HFF-Myc (cell line): ENCODE results near the gene SNCG.
"Not testable (repeated sequence)": the region's sequence is repeated elsewhere in the genome, so short reads cannot be mapped to it uniquely, and the experiment has no call there.

Experiments
- DNase-seq: peaks from one replicate; pipeline ENCODE4 v3.0.0-alpha.2; 2011; ENCODE audit warnings: low read depth; ENCODE audit errors: extremely low read depth
- H3K4me3 ChIP-seq: replicated peaks from 2 replicates; pipeline ENCODE4 v1.5.1; 2011; ENCODE audit warnings: low read depth, mild to moderate bottlenecking, control low read depth, low read length
- TF ChIP-seq, protein P1 (sequence below): IDR thresholded peaks from 2 replicates; pipeline ENCODE4 v1.5.1; 2012; ENCODE audit warnings: mild to moderate bottlenecking, low read depth, low read length, control low read depth; ENCODE audit errors: missing control alignments

The SNCG gene

DNA sequence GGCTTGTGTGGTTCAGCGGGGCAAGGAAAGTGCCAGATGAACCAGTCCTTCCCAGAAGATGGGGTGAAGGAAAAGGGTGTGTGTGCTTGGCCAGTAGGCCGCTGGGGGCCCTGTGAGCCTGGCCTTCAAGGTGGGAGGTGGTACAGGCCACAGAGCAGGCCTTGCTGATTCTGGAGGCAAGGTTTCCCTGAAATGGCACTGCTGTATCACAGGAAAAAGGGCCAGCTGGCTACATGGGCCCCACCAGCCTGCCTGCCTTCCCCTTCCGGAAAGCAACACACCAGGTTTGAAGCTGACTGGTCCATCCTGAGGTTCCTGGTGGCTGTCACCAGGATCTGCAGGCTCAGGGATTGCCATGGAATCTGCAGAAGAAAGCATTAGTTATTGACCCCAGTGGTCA, 13.5 kb upstream of the SNCG start:
- no peak overlapping the region for H3K4me3 ChIP-seq
- TF ChIP-seq, protein P1, sequence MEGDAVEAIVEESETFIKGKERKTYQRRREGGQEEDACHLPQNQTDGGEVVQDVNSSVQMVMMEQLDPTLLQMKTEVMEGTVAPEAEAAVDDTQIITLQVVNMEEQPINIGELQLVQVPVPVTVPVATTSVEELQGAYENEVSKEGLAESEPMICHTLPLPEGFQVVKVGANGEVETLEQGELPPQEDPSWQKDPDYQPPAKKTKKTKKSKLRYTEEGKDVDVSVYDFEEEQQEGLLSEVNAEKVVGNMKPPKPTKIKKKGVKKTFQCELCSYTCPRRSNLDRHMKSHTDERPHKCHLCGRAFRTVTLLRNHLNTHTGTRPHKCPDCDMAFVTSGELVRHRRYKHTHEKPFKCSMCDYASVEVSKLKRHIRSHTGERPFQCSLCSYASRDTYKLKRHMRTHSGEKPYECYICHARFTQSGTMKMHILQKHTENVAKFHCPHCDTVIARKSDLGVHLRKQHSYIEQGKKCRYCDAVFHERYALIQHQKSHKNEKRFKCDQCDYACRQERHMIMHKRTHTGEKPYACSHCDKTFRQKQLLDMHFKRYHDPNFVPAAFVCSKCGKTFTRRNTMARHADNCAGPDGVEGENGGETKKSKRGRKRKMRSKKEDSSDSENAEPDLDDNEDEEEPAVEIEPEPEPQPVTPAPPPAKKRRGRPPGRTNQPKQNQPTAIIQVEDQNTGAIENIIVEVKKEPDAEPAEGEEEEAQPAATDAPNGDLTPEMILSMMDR = no peak
- DNase-seq = no peak

DNA sequence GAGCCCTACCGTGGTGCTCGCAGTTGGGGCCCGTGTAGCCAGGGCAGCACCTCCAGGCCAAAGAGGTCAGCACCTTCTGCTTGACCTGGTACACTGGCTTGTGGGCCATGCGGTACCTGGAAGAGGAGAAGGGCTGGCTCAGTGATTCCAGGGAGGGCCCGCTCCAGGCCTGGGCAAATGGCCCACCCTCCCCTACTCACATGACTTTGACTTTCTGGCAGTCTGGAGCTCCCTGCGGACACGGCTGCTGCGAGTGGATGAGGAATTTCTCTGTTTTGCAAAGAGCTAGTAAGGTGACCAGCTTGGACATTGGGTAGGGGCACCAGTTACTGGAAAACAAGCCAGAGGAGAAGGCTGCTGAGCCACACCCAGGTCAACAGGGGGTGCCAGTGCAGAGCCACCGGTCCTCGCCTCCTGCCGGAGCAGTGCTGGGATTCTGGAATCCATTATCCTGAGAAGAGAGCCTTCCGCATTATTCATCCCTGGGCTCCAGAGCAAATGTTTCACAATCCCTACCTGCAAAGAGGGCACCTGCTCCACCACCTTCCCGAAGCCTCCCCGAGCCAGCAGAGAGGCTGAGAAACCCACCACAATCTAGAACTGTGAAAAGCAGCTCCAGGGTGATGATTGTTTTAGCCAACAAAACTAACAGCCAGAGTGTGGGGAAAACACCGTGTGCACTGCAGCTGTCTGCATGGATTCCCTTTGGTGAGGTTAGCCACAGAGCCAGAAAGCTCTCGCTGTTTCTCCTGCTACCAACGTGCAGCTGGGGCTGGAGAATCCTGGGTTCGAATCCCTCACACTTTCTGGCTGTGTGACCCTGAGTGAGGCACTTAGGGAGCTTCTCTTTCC, 12.8 kb upstream of the SNCG start:
- DNase-seq = no peak
- H3K4me3 ChIP-seq = no peak overlapping the region
- TF ChIP-seq, protein P1 = peak; percentile 54

DNA sequence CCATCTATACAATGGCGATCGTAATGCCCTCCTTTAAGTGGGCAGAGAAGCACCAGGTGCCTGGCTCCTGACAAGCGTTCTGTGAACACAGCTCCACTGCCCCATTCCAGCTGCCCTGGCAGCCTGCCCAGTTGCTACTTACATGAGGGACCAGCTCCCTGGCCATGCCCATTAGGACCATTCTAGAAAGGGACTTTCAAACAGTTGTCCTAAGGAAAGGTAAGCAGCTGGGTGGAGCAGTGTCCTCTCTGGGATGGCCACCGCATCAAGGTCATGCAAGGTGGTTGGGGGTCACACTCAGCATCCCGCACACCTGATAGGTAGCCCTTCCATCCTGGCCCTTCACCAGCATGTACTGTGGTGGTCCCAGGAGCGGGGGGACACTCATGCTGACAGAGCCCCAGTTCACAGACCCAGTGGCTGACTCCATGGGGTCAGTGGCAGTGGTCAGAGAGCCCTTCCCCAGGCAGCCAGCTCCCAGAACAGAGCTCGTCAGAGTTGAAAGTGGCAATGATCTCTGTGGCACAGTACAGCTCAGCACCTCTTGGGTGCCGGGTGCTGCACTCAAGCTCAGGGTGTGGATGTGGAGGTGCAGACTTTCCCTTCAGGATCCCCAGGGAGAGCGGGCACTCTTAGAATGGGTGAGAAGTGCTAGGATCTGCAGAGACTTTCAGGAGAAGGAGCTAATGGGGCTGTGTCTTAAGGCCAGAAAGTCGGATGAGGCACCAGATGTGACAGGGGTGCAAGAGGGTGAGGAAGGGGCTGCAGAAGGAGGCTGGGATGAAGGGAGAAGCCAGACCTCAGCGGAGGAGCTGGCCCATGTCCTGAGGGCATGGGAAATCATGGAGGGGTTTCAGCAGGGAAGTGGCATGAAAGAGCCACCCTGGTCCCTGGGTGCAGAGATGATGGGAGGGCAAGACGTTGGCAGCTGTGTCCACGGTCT, 11.9 kb upstream of the SNCG start:
- H3K4me3 ChIP-seq = no peak overlapping the region
- TF ChIP-seq, protein P1 = no peak
- no peak for DNase-seq

DNA sequence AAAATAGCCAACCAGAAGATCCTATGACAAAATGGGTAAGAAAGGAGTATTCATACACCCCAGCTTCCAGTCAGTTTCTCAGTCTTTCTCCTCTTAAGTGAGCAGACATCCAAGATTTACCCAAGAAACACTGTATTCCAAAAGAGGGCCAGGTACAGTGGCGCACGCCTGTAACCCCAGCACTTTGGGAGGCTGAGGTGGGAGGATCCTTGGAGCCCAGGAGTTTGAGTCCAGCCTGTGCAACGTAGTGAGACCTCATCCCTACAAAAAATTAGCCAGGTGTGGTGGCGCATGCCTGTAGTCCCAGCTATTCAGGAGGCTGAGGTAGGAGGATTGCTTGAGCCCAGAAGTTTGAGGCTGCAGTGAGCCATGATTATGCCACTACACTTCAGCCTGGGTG, 10.6 kb upstream of the SNCG start:
- H3K4me3 ChIP-seq, DNase-seq: not testable (repeated sequence)

GRCh38 chr10:86950349-86950748, 8.1 kb upstream of the SNCG start:
- no peak for DNase-seq
- H3K4me3 ChIP-seq = no peak overlapping the region
- TF ChIP-seq, protein P1 = no peak

- TF ChIP-seq, protein P1 = no peak
- no peak for DNase-seq
- H3K4me3 ChIP-seq = no peak overlapping the region
Observed at GRCh38 chr10:86951184-86951761, 7.1 kb upstream of the SNCG start.

DNA sequence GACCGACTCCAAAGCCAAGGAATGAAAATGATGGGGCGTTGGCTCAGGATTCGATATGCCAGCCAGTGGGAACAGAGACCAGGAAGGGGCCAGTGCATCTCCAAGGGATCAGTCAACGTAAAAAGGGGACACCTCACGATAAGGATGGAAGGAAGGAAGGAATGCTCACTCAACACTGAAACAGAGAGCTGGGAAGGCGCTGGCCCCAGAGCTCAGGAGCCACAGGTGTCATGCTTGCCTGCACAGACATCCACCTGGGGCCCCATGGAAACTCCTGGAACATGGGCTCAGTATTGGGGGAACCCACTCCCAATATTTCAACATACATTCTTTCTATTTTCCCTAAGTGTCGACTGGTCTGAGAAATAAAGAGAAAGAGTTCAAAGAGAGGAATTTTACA, 6.3 kb upstream of the SNCG start:
- H3K4me3 ChIP-seq = no peak overlapping the region
- TF ChIP-seq, protein P1 = no peak
- DNase-seq = no peak

- DNase-seq = not testable (repeated sequence)
Observed at GRCh38 chr10:86952697-86953096, 5.7 kb upstream of the SNCG start.

More at GRCh38 chr10:86952697-86953096, 5.7 kb upstream of the SNCG start:
- not testable (repeated sequence) for H3K4me3 ChIP-seq
